ENCODE results near the gene SLC6A13.

GRCh38 chr12:227923-228845 lies 34.5 kb downstream of the SLC6A13 start:
- no peak for TF ChIP-seq CTCF (IDR thresholded peaks at IDR 0.05)
- no peak for TF ChIP-seq EZH2 (IDR thresholded peaks at IDR 0.05; ENCODE audit: borderline replicate concordance, insufficient read depth, low read depth, low read length, poor library complexity, severe bottlenecking)

All from B cell (primary cell).